HCT116 (cell line): ENCODE measurements around the gene PDSS1.

Experiments
- EZH2 ChIP-seq: fragments of 200-600 bp; sonication (generic); IDR thresholded peaks from 2 replicates; pipeline ENCODE4 v1.6.1; 2017; ENCODE audit warnings: antibody characterized with exemption, mixed run types
- JUND ChIP-seq: IDR thresholded peaks from 2 replicates; pipeline ENCODE4 v1.6.1; 2012
- POLR2AphosphoS5 ChIP-seq: IDR thresholded peaks from 2 replicates; pipeline ENCODE4 v1.6.1; 2011; ENCODE audit warnings: mild to moderate bottlenecking, low read depth, low read length, moderate library complexity
- RAD21 ChIP-seq: IDR thresholded peaks from 2 replicates; pipeline ENCODE4 v1.6.1; 2012; ENCODE audit warnings: low read depth, mild to moderate bottlenecking
- YY1 ChIP-seq: IDR thresholded peaks from 2 replicates; pipeline ENCODE4 v1.6.1; 2011; ENCODE audit warnings: low read length, low read depth, moderate library complexity, mild to moderate bottlenecking; ENCODE audit not compliant: insufficient replicate concordance; ENCODE audit errors: extremely low read depth
- TF ChIP-seq, protein P1 (sequence below), 3 experiments: fragments of 200-600 bp in 1 of 3; sonication (generic) in 1 of 3; IDR thresholded peaks in 2 of 3; conservative IDR thresholded peaks in 1 of 3; 2 replicates each; pipeline ENCODE4 v1.5.1; 2012 to 2017; ENCODE audit warnings: low read depth in 2 of 3, low read length in 2 of 3, antibody characterized with exemption in 1 of 3, borderline replicate concordance in 1 of 3, control low read depth in 1 of 3, mild to moderate bottlenecking in 1 of 3, mixed read lengths in 1 of 3, mixed run types in 1 of 3, moderate library complexity in 1 of 3; ENCODE audit not compliant: insufficient read depth in 1 of 3

DNA sequence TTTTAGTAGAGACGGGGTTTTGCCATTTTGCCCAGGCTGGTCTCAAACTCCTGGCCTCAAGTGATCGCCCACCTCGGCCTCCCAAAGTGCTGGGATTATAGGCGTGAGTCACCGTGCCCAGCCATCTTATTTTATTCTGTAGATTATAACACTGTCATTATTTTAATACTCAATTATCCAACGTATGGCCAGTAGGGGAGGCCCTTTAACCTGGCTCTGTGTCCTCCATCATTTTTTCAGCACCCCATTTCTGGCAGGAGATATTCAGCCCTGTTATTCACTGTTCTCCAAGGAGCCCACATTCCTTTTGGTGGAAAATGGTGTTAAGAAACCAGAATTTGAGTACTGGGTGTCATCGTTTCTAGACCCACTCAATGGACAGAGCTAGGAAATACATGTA is 31.5 kb downstream of the PDSS1 start:
- peak; percentile 34; the same call in 1 of the 2 replicates for TF ChIP-seq RAD21
- TF ChIP-seq JUND = no peak
- TF ChIP-seq, protein P1, sequence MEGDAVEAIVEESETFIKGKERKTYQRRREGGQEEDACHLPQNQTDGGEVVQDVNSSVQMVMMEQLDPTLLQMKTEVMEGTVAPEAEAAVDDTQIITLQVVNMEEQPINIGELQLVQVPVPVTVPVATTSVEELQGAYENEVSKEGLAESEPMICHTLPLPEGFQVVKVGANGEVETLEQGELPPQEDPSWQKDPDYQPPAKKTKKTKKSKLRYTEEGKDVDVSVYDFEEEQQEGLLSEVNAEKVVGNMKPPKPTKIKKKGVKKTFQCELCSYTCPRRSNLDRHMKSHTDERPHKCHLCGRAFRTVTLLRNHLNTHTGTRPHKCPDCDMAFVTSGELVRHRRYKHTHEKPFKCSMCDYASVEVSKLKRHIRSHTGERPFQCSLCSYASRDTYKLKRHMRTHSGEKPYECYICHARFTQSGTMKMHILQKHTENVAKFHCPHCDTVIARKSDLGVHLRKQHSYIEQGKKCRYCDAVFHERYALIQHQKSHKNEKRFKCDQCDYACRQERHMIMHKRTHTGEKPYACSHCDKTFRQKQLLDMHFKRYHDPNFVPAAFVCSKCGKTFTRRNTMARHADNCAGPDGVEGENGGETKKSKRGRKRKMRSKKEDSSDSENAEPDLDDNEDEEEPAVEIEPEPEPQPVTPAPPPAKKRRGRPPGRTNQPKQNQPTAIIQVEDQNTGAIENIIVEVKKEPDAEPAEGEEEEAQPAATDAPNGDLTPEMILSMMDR (IDR thresholded peaks at IDR 0.05 in 2 of 3, conservative IDR thresholded peaks at IDR 0.05 in 1 of 3; ENCODE audit: borderline replicate concordance in 1 of 3, insufficient read depth in 1 of 3, low read depth in 2 of 3, low read length in 2 of 3) = peak in 2 of 3 experiments; percentile 6 to 12; a peak in 1 of 6 replicates
- no peak for TF ChIP-seq YY1
- no peak for TF ChIP-seq POLR2AphosphoS5
- TF ChIP-seq EZH2 = no peak
